ENCODE data around the gene RCBTB1. TPM values are rescaled to one million over a fixed set of nuclear protein-coding genes. Genes with fewer than 3 reads are reported as not detected.
A peak's percentile ranks its signal among the peaks of the same experiment; 100 is the strongest.

The RCBTB1 gene
- total RNA-seq, 1 experiment from 2014 or later: 26.1 TPM

DNA sequence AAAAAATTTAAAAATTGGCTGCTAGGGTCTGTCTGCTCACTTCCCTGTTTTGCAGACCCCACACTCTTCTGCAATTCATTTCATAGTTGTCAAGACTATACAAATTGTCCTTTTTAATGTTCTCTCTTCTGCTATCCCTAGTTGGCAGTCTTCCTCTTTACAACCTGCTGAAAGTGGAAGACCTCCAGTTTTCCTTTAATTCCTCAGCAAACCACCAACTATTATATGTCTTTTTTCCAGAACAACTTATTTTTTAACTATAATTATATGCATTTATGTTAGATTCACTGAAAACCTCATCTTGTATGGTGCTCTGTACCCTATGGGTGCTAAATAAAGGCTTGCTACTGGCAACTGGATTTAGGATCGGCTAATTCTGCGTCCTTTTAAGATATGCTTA lies 90.7 kb downstream of the RCBTB1 start:
- TF ChIP-seq, protein P1, sequence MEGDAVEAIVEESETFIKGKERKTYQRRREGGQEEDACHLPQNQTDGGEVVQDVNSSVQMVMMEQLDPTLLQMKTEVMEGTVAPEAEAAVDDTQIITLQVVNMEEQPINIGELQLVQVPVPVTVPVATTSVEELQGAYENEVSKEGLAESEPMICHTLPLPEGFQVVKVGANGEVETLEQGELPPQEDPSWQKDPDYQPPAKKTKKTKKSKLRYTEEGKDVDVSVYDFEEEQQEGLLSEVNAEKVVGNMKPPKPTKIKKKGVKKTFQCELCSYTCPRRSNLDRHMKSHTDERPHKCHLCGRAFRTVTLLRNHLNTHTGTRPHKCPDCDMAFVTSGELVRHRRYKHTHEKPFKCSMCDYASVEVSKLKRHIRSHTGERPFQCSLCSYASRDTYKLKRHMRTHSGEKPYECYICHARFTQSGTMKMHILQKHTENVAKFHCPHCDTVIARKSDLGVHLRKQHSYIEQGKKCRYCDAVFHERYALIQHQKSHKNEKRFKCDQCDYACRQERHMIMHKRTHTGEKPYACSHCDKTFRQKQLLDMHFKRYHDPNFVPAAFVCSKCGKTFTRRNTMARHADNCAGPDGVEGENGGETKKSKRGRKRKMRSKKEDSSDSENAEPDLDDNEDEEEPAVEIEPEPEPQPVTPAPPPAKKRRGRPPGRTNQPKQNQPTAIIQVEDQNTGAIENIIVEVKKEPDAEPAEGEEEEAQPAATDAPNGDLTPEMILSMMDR (conservative IDR thresholded peaks at IDR 0.05): no peak
- H4K8ac ChIP-seq (replicated peaks; ENCODE audit: insufficient read length, low read depth, low read length): no peak overlapping the region
- H3K27me3 Mint-ChIP-seq (ENCODE audit: low read depth): no peaks in the 10 kb centered on the region; the same call in 1 of the 2 replicates

More for the DNA sequence above, 90.7 kb downstream of the RCBTB1 start:
- no peak overlapping the region for H4K5ac ChIP-seq (ENCODE audit: insufficient read length, low read depth, low read length)
- no peaks in the 10 kb centered on the region for H3K79me2 ChIP-seq (ENCODE audit: insufficient read depth, low read length)
- no peaks in the 10 kb centered on the region for H3K79me1 ChIP-seq (ENCODE audit: insufficient read depth, low read depth, low read length, poor library complexity, severe bottlenecking)
- H3T11ph ChIP-seq (ENCODE audit: low read length): no peak overlapping the region
- H3K9me3 ChIP-seq (ENCODE audit: control insufficient read depth, low read depth, low read length): no peaks in the 10 kb centered on the region
- H3K4me1 ChIP-seq (ENCODE audit: insufficient read depth, low read length): no peaks in the 10 kb centered on the region
- no peaks in the 10 kb centered on the region for H3K27me3 ChIP-seq (ENCODE audit: insufficient read depth, low read length)
- no peaks in the 10 kb centered on the region for H3K23me2 ChIP-seq (ENCODE audit: insufficient read length, low read depth, low read length, poor library complexity, severe bottlenecking)
- Mint-ChIP-seq H3K4me1 (peaks cover 2% of the 10 kb centered on the region in 2 experiments; a peak in 2 of 4 replicates), H3K9me3 (no peaks in the 10 kb centered on the region), H3K4me3 (peak overlapping the region; percentile 86 to 87; a peak in 4 of 5 replicates), H3K36me3 (ENCODE audit: insufficient read depth in 1 of 3, low read depth in 3 of 3) (no peaks in the 10 kb centered on the region; a peak in 2 of 7 replicates), H3K27ac (peak overlapping the region in 1 of 3 experiments; percentile 14; a peak in 1 of 7 replicates)
- no peak overlapping the region for H3K56ac ChIP-seq (ENCODE audit: insufficient read length, low read depth, low read length)
- no peak overlapping the region for H3K4ac ChIP-seq (ENCODE audit: low read depth, low read length)
- H3K4me2 ChIP-seq (ENCODE audit: insufficient read depth, insufficient read length, low read length): peak overlapping the region; percentile 27
- no CpG with 5 or more reads among the region's 2 CpGs for WGBS (ENCODE audit: extremely low coverage, insufficient read length, low lambda C conversion rate)
- no peak overlapping the region for H3K23ac ChIP-seq (ENCODE audit: insufficient read length, low read depth, low read length)
- H2BK5ac ChIP-seq (ENCODE audit: insufficient read length, low read length): no peak overlapping the region
- H2AK5ac ChIP-seq (ENCODE audit: insufficient read length, low read length): no peak overlapping the region
- no peak overlapping the region for H3K27ac ChIP-seq (ENCODE audit: insufficient read length, low read depth, low read length)
- no peaks in the 10 kb centered on the region for H4K20me1 ChIP-seq (ENCODE audit: control insufficient read depth, insufficient read depth, insufficient read length)
- no peak overlapping the region for H2AFZ ChIP-seq (ENCODE audit: low read length)
- no peak overlapping the region for H2BK12ac ChIP-seq (ENCODE audit: insufficient read length, low read depth, low read length)
- no peak overlapping the region for H2BK120ac ChIP-seq (ENCODE audit: low read depth, low read length, poor library complexity, severe bottlenecking)
- H3K14ac ChIP-seq (ENCODE audit: insufficient read depth, low read length): no peak overlapping the region
- H3K18ac ChIP-seq (ENCODE audit: insufficient read length, low read depth, low read length): no peak overlapping the region
- no peak overlapping the region for H4K91ac ChIP-seq (ENCODE audit: insufficient read length, low read depth, low read length)
- H3K9ac ChIP-seq (ENCODE audit: extremely low read depth, insufficient read length, low read length): no peak overlapping the region
- no peak for DNase-seq
- H2BK20ac ChIP-seq (ENCODE audit: low read depth, low read length, poor library complexity, severe bottlenecking): no peak overlapping the region
- no peak overlapping the region for H2BK15ac ChIP-seq (ENCODE audit: low read depth, low read length)

All from H9 (cell line).